GM12864 (cell line): ENCODE data around the gene KIT.

Experiments used
- DNase-seq: peaks from one replicate; pipeline ENCODE4 v3.0.0-alpha.2; 2011; ENCODE audit warnings: low read depth
- H3K4me3 ChIP-seq: 2 replicates; pipeline ENCODE4 v1.5.1; 2011; ENCODE audit warnings: mild to moderate bottlenecking, low read depth, low read length, control low read depth
- CTCF ChIP-seq: IDR thresholded peaks from 2 replicates; pipeline ENCODE4 v1.5.1; 2011; ENCODE audit warnings: low read depth, mild to moderate bottlenecking, moderate library complexity, low read length, control low read depth, inconsistent platforms; ENCODE audit errors: missing control alignments

Gene KIT

DNA sequence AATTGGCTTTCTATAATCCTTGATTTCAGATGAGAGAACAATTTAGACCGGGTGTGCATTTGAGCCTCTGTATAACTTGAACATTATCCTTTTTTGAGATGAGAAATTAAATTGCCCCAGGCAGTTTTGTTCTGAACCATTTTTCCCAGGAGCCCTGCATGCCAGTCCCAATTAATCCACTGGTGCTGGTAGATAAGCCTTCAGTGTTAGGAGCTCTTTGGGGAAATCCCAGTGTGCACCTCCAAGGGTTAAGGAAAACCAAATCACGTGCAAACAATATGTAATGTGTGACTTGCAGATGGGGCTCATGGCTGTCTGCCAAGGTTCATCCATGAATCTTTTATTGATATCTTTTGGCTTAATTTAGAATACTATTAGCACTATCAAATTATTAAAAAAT is 43.2 kb downstream of the KIT start:
- H3K4me3 ChIP-seq, result no peak overlapping the region
- no peak for TF ChIP-seq CTCF
- DNase-seq, result no peak

GRCh38 chr4:54703182-54703581 is 45.4 kb downstream of the KIT start:
- DNase-seq, result no peak
- TF ChIP-seq CTCF, result no peak
- H3K4me3 ChIP-seq, result no peak overlapping the region

DNA sequence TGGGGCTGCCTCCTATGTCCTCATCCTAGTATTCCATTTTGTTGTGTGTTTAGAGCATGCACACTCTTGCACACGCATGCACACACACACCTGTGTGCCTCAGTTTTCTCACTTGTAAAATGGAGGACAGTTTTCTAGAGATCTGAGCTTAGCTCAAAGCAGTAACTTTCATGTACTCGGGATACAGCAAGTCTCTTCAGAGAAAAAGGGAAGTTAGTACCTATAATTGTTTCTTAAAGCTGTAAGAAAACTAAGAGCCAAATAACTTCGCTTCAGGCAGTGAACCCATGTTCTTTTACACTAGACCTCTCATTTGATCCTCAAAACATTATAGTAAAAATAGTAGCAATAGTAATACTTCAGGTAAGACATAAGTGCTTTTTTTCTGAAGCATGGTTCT is 49.6 kb downstream of the KIT start:
- H3K4me3 ChIP-seq, result no peak overlapping the region
- TF ChIP-seq CTCF, result no peak
- DNase-seq, result no peak

- no peak for DNase-seq
- H3K4me3 ChIP-seq, result no peak overlapping the region
- no peak for TF ChIP-seq CTCF
Observed at GRCh38 chr4:54708339-54709279, 50.9 kb downstream of the KIT start.

- no peak overlapping the region for H3K4me3 ChIP-seq
- no peak for TF ChIP-seq CTCF
- no peak for DNase-seq
Observed at GRCh38 chr4:54709400-54709799, 51.6 kb downstream of the KIT start.

- TF ChIP-seq CTCF, result no peak
- DNase-seq, result no peak
- no peak overlapping the region for H3K4me3 ChIP-seq
Observed at GRCh38 chr4:54712206-54712605, 54.4 kb downstream of the KIT start.

GRCh38 chr4:54714631-54715030 is 56.9 kb downstream of the KIT start:
- no peak for TF ChIP-seq CTCF
- no peak overlapping the region for H3K4me3 ChIP-seq
- no peak for DNase-seq
